ENCODE results near the gene COG5.
"Not testable (repeated sequence)": the region's sequence is repeated elsewhere in the genome, so short reads cannot be mapped to it uniquely, and the experiment has no call there.

COG5 gene

GRCh38 chr7:107158028-107158427 lies 405.7 kb downstream of the COG5 start:
- no peak for DNase-seq (ENCODE audit: low read depth)

DNA sequence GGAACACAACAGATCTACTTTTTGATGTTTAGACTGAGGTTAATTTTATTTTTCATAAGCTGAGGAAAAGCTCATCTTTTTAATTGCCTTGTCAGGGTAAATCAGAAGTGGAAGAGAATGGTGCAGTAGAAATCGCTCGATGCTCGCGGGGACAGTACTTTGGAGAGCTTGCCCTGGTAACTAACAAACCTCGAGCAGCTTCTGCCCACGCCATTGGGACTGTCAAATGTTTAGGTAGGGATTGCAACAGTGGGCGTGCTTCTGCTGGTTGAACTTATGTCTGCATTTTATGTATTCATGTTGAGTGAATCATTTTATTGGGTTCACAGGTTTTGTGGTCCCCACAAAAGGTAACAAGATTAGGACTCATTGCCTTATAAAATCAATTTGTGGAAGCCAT lies 406.6 kb downstream of the COG5 start:
- DNase-seq (ENCODE audit: low read depth): no peak

DNA sequence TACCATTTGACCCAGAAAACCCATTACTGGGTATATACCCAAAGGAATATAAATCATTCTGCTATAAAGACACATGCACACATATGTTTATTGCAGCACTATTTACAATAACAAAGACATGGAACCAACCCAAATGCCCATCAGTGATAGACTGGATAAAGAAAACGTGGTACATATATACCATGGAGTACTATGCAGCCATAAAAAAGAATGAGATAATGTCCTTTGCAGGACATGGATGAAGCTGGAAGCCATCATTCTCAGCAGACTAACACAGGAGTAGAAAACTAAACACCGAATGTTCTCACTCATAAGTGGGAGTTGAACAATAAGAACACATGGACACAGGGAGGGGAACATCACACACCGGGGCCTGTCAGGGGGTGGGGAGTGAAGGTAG lies 408.0 kb downstream of the COG5 start:
- DNase-seq (ENCODE audit: low read depth): not testable (repeated sequence)

GRCh38 chr7:107154826-107155225 lies 408.9 kb downstream of the COG5 start:
- no peak for DNase-seq (ENCODE audit: low read depth)

DNA sequence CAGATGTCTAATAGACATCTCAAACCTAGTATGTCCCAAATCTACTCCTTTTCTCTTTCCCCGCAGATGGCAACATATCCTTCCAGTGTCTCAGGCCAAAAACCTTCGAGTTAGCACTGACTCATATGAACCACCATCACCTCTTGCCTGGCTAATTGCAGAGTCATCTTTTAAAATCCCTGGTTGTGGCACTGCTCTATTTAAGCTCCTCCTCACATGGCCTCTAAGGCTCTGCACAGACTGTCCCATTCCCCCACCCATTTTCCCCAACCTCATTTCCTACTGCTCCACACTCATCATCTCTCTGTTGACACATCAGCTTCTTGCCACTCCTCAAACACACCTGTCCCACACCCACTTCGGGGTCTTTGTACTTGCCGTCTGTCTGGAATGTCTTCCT lies 411.7 kb downstream of the COG5 start:
- DNase-seq (ENCODE audit: low read depth): peak; percentile 61

Measured in ELR (cell line).